ENCODE data around the gene STUM. TPM values are rescaled to one million over a fixed set of nuclear protein-coding genes. Genes with fewer than 3 reads are reported as not detected.

The STUM gene
- total and polyA plus RNA-seq, 2 of the 8 experiments (the other 6 are each of a cell fraction or from before 2014, with no cell fraction given) = 0.76 to 1.2 TPM

GRCh38 chr1:226615876-226616275, 67.3 kb downstream of the STUM start:
- Histone ChIP-seq H3K4me1 (replicated peaks in 1 of 4; ENCODE audit: control insufficient read depth in 3 of 4, insufficient read depth in 4 of 4, low read length in 3 of 4) (no peaks in the 10 kb centered on the region), H2BK20ac (ENCODE audit: low read length) (no peak overlapping the region), H2BK120ac (replicated peaks; ENCODE audit: low read depth, low read length) (no peak overlapping the region), H4K91ac (replicated peaks; ENCODE audit: insufficient read length, low read length) (no peak overlapping the region), H3K79me2 (ENCODE audit: control insufficient read depth in 1 of 2, insufficient read depth in 2 of 2, low read length in 2 of 2) (no peaks in the 10 kb centered on the region), H3K23me2 (ENCODE audit: low read depth, low read length) (no peaks in the 10 kb centered on the region), H2AFZ (ENCODE audit: low read length) (no peak overlapping the region), H2BK12ac (ENCODE audit: low read depth, low read length) (no peak overlapping the region), H4K20me1 (replicated peaks in 1 of 2; ENCODE audit: control insufficient read depth in 1 of 2, insufficient read depth in 2 of 2, low read length in 2 of 2) (no peaks in the 10 kb centered on the region), H3K14ac (ENCODE audit: insufficient read length) (no peak overlapping the region), H3K27ac (ENCODE audit: low read depth, low read length) (no peak overlapping the region), H3K79me1 (ENCODE audit: low read depth, low read length) (no peaks in the 10 kb centered on the region), H3K23ac (ENCODE audit: insufficient read length) (no peak overlapping the region), H3K36me3 (ENCODE audit: control insufficient read depth in 2 of 4, insufficient read depth in 4 of 4, low read length in 3 of 4) (no peaks in the 10 kb centered on the region), H2BK15ac (ENCODE audit: low read length) (no peak overlapping the region), H3K4me2 (ENCODE audit: insufficient read depth in 1 of 2, low read depth in 2 of 2, low read length in 2 of 2) (no peak overlapping the region), H4K5ac (ENCODE audit: insufficient read length, low read depth, low read length) (no peak overlapping the region), H3K27me3 (replicated peaks in 1 of 4; ENCODE audit: control insufficient read depth in 3 of 4, extremely low read depth in 1 of 4, insufficient read depth in 3 of 4, low read length in 3 of 4) (no peaks in the 10 kb centered on the region), H3K4ac (replicated peaks; ENCODE audit: insufficient read length, low read depth, low read length) (no peak overlapping the region), H4K8ac (ENCODE audit: extremely low read depth, insufficient read depth, low read length) (no peak overlapping the region; the same call in 1 of the 2 replicates), H2BK5ac (ENCODE audit: low read depth, low read length) (no peak overlapping the region), H3K9ac (replicated peaks in 1 of 4; ENCODE audit: extremely low read depth in 1 of 4, low read depth in 3 of 4, low read length in 3 of 4) (no peak overlapping the region), H3K56ac (replicated peaks; ENCODE audit: insufficient read length, low read depth, low read length) (no peak overlapping the region), H3K18ac (ENCODE audit: extremely low read depth, low read length) (no peak overlapping the region), H3K9me3 (ENCODE audit: insufficient read depth in 2 of 2, low read depth in 1 of 2, low read length in 1 of 2) (no peaks in the 10 kb centered on the region), H2AK5ac (ENCODE audit: low read depth, low read length) (no peak overlapping the region), H3K4me3 (ENCODE audit: extremely low read depth in 1 of 4, insufficient read depth in 2 of 4, low read depth in 3 of 4, low read length in 4 of 4) (no peak overlapping the region)
- FAIRE-seq (no peak), DNase-seq (ENCODE audit: low read depth in 1 of 2, low spot score in 2 of 2) (no peak)
- POLR2A ChIA-PET (ENCODE audit: partially characterized antibody) = no interaction called here
- WGBS, 2 experiments (ENCODE audit: extremely low coverage in 1 of 2, insufficient coverage in 1 of 2, insufficient read length in 1 of 2, insufficient replicate concordance in 2 of 2, low coverage in 1 of 2, low lambda C conversion rate in 2 of 2, missing lambda C conversion rate in 1 of 2) = 84% methylated on average over 9 of the region's 9 CpGs; no CpG with 5 or more reads in 1 of the 2 experiments
- CTCF ChIA-PET (ENCODE audit: partially characterized antibody) = interaction anchor here (0.6 to 1.2 kb wide), 3 partner anchors 10 to 96 kb away, joined by 3 read pairs; no protein-coding TSS in a partner anchor
- TF ChIP-seq SIRT6 (IDR thresholded peaks at IDR 0.05; ENCODE audit: low read length) (no peak), BACH1 (IDR thresholded peaks at IDR 0.05; ENCODE audit: low read length) (no peak), POLR2AphosphoS5 (IDR thresholded peaks at IDR 0.05; ENCODE audit: low read depth, low read length) (no peak), NANOG (IDR thresholded peaks at IDR 0.05; ENCODE audit: insufficient read depth, low read depth, low read length, poor library complexity, severe bottlenecking) (no peak), MAFK (IDR thresholded peaks at IDR 0.05; ENCODE audit: low read depth, low read length) (no peak), SAP30 (IDR thresholded peaks at IDR 0.05; ENCODE audit: insufficient read depth, insufficient replicate concordance, low read length) (no peak), KDM5A (IDR thresholded peaks at IDR 0.05; ENCODE audit: low read length) (no peak), SP4 (IDR thresholded peaks at IDR 0.05; ENCODE audit: low read length) (no peak), CBX8 (IDR thresholded peaks at IDR 0.05; ENCODE audit: borderline replicate concordance, low read depth, low read length) (no peak), EZH2 (IDR thresholded peaks at IDR 0.05; ENCODE audit: low read depth, low read length, severe bottlenecking) (no peak), NRF1 (IDR thresholded peaks at IDR 0.05; ENCODE audit: low read depth, low read length) (no peak), ASH2L (IDR thresholded peaks at IDR 0.05; ENCODE audit: low read length) (no peak), SUZ12 (IDR thresholded peaks at IDR 0.05; ENCODE audit: low read length) (no peak), BCL11A (IDR thresholded peaks at IDR 0.05; ENCODE audit: low read depth in 2 of 2, low read length in 2 of 2) (no peak), CHD1 (IDR thresholded peaks at IDR 0.05; ENCODE audit: low read depth, low read length) (no peak), RAD21 (IDR thresholded peaks at IDR 0.05 in 1 of 2, conservative IDR thresholded peaks at IDR 0.05 in 1 of 2; ENCODE audit: low read depth in 2 of 2, low read length in 2 of 2) (no peak)

Measured in H1 (cell line).